Myometrial cell (primary cell): ENCODE data around the gene GMCL1. TPM values are rescaled to one million over a fixed set of nuclear protein-coding genes. Genes with fewer than 3 reads are reported as not detected.

Source experiments
- total RNA-seq: library from RNA; depleted of rRNA; stranded (reverse); fragments of >200 nt; gene quantifications from 2 replicates; pipeline ENCODE4 v1.2.3, GENCODE V29; 2015

The GMCL1 gene
- 10.6 and 11.0 TPM in 2 replicates for total RNA-seq

DNA sequence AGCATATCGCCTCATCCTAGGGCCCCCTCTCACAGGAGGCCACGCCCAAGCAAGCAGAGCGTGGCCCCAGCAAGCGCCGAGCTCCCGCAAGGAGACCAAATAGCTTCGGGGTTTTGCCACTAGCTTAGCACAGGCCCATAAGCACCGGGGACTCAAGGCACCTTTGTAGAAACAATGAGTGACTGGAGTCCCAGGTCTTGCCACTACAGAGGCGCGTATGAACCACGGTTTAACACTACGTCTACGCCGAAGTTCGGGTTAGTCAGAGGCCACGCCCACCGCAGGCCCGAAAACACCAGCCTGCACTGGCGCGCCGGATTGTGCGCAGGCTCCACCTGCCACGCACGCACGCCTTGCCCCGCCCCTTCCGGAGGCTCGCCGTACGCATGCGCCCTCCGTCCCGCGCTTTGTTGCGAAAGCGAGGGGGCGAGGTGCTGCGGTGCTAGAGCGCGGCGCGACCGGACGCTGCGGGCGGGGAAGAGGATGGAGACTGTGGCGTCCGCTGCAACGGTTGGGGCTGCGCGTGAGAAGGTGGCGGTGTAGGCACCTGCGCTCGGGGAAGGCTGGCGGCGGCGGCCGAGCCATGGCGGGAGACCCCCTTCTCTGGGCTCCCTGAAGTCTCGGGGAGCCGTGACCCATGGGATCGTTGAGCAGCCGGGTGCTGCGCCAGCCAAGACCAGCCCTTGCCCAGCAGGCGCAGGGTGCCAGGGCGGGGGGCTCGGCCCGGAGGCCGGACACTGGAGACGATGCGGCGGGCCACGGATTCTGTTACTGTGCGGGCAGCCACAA lies at the start of gene GMCL1:
Gene GMCL1, plus strand, starts transcription at position 405 of the 789 bp plus-strand sequence. Its CDS starts 233 bp downstream, at position 638.

DNA sequence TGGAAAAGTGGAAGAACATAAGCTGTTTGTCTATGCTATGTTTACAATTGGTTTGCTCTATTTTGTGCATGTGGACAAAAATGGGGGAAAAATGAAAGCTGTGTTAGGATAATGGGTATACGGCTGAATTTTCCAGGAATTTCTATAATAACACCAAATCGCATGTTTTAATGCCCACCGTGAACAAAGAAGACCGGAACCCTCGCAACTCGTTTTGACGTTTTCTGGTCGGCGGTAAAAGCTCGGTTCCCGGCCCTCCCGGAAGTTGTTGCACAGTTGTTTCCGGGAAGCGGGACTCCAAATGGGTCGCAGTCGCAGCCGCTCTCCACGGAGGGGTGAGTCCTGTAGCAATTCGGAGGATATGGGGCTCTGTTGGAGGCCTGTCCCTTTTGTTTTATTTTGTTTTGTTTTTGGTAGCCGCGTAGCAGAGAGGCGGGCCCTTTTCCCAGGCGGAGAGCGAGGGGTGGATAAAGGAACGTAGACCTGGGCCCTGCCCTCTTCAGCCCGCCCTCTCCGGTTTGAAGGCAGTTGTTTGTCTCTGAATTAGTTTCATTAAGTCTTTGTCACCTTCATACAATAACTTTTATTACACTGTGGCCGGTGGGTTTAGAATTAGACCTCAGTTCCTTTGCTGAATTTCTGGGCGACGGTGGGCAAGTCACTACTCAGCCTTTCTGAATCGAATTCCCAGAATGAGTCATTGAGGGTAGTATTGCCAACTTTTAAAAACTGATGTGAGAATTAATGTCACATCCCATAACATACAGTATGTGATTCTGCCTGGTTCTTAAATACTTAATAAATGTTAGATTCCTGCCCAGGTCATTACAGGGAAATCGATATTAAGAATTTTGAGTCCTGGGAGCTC lies 64.5 kb downstream of the GMCL1 start, which contains the start of gene SNRNP27:
Gene SNRNP27, plus strand, starts transcription at position 273 of the 868 bp plus-strand sequence. Its CDS starts 29 bp downstream, at position 302.

DNA sequence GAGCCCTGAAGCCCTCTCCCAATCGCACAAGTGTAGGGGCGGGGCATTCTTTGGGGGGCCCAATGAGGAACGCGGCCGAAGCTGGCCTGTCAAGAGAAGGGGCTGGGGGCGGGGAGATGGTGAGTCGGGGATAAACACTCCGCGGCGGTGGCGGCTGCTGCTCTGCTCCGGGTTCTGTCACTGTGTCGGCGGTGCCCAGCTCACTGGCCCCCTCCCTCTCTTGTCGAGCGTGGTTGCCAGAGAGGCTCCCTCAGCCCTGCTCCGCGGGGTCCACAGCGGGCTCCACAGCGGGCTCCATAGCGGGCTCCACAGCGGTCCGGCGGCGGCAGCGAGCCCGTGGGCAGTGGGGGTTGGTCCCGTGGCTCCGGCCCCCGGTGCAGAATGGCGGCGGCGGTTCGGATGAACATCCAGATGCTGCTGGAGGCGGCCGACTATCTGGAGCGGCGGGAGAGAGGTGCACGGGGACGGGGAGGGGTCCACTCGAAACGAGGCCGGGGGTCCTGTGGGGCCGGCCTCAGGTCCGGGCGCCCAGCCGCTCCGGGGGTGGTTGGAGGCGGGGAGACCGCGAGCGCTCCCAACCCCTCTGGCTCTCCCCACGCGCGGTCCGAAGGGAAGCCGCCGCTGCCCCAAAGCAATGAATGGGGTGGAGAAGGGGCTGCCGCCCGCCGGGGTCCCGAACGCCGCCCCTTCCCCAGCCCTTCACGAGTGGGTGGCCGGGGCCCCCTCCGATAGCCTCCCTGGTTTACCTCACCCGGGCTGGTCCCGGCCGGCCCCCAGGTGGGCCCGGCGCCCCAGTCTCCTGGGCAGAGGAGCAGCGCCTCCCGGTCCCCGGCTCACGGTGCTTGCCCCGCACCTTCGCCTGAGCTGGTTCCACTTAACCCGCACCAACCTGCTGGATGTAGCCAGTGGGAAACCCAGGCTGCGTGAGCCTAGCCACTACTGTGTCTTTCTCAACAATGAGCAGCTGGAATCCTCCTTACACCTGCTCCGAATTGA lies 85.8 kb downstream of the GMCL1 start, which contains the start of gene MXD1:
Gene MXD1, plus strand, starts transcription at position 160 of the 996 bp plus-strand sequence. Its CDS starts 222 bp downstream, at position 382.

Other genes with a start within 250 kb of the GMCL1 start
- gene AAK1, start 185.9 kb upstream of the GMCL1 start, total RNA-seq = 40.6 TPM in 2 replicates
- gene ANXA4, start 87.5 kb upstream of the GMCL1 start, total RNA-seq = 38.8 and 44.4 TPM in 2 replicates
- gene SNRNP27, start 64.3 kb downstream of the GMCL1 start, total RNA-seq = 48.4 and 52.8 TPM in 2 replicates
- 2.0 and 3.0 TPM in 2 replicates for gene MXD1, start 85.4 kb downstream of the GMCL1 start, total RNA-seq
- under 0.01 and 0.18 TPM in 2 replicates for gene ASPRV1, start 132.0 kb downstream of the GMCL1 start, total RNA-seq